Caco-2 (cell line): ENCODE data around the gene GNB1. TPM values are rescaled to one million over a fixed set of nuclear protein-coding genes. Genes with fewer than 3 reads are reported as not detected.

Source experiments
- BruUV-seq: library from RNA; stranded (reverse); fragments of 400-500 nt; replicated peaks from 2 replicates; lab custom pipeline; 2021; lab: Mats Ljungman, UMichigan
- CTCF ChIA-PET: fragments of 300-600 bp; sonication (Branson Sonifier 250); formaldehyde crosslinking; loops from one replicate; lab custom pipeline; 2022; ENCODE audit warnings: antibody characterized with exemption; lab: Charles Lee
- POLR2A ChIA-PET: fragments of 300-600 bp; sonication (Branson Sonifier 250); formaldehyde crosslinking; loops from one replicate; lab custom pipeline; 2022; ENCODE audit warnings: antibody characterized with exemption; lab: Charles Lee
- DNase-seq, 2 experiments: peaks; one replicate each; pipeline versions ENCODE4 v3.0.0 to v3.0.0-alpha.2; 2020 to 2022
- H3K27me3 ChIP-seq: replicated peaks from 2 replicates; pipeline ENCODE4 v1.6.0; 2011; ENCODE audit warnings: low read length; ENCODE audit not compliant: control insufficient read depth, insufficient read depth
- H3K36me3 ChIP-seq: 2 replicates; pipeline ENCODE4 v1.5.1; 2011; ENCODE audit warnings: low read length; ENCODE audit not compliant: control insufficient read depth, insufficient read depth
- H3K4me1 ChIP-seq: fragments of 250-450 bp; sonication (Bioruptor Pico); 2 replicates; pipeline ENCODE4 v1.5.1; 2020; ENCODE audit warnings: mild to moderate bottlenecking
- H3K4me3 ChIP-seq: 2 replicates; pipeline ENCODE4 v1.5.1; 2011; ENCODE audit warnings: low read depth, mild to moderate bottlenecking, control low read depth, low read length
- H3K9me3 ChIP-seq: fragments of 250-450 bp; sonication (Bioruptor Pico); 2 replicates; pipeline ENCODE4 v1.5.1; 2020; ENCODE audit warnings: mild to moderate bottlenecking, moderate library complexity
- H3K27ac Mint-ChIP-seq: one replicate; pipeline ENCODE4 v1.8.0; 2022; ENCODE audit warnings: mixed read lengths; ENCODE audit not compliant: unreplicated experiment
- H3K27me3 Mint-ChIP-seq: one replicate; pipeline ENCODE4 v1.8.0; 2022; ENCODE audit warnings: mixed read lengths; ENCODE audit not compliant: insufficient read depth, unreplicated experiment
- H3K36me3 Mint-ChIP-seq: one replicate; pipeline ENCODE4 v1.8.0; 2022; ENCODE audit warnings: mild to moderate bottlenecking, mixed read lengths; ENCODE audit not compliant: insufficient read depth, unreplicated experiment
- H3K4me1 Mint-ChIP-seq: one replicate; pipeline ENCODE4 v1.8.0; 2022; ENCODE audit warnings: low read depth, mixed read lengths; ENCODE audit not compliant: unreplicated experiment
- H3K4me3 Mint-ChIP-seq: one replicate; pipeline ENCODE4 v1.8.0; 2022; ENCODE audit warnings: mild to moderate bottlenecking, moderate library complexity, mixed read lengths; ENCODE audit not compliant: unreplicated experiment
- H3K9me3 Mint-ChIP-seq: one replicate; pipeline ENCODE4 v1.8.0; 2022; ENCODE audit warnings: mixed read lengths; ENCODE audit not compliant: unreplicated experiment
- intact Hi-C: fragments of 100-400 bp; cut with micrococcal nuclease; formaldehyde crosslinking; loops from one replicate; pipeline ENCODE4 v1.10.0; 2022; ENCODE audit not compliant: unreplicated experiment
- total RNA-seq: library from RNA; stranded (reverse); gene quantifications from 2 replicates; pipeline ENCODE4 v1.2.3, GENCODE V29; 2022
- TF ChIP-seq, protein P1 (sequence below), 2 experiments: fragments of 200-600 bp in 1 of 2; IDR thresholded peaks; 1 replicate in 1 of 2; 2 replicates in 1 of 2; pipeline versions ENCODE4 v1.5.1 to v1.8.0; 2011 to 2022; ENCODE audit warnings: antibody characterized with exemption in 1 of 2, control low read depth in 1 of 2, inconsistent platforms in 1 of 2, low read depth in 1 of 2, low read length in 1 of 2, mild to moderate bottlenecking in 1 of 2, moderate library complexity in 1 of 2; ENCODE audit not compliant: insufficient read depth in 1 of 2, severe bottlenecking in 1 of 2, unreplicated experiment in 1 of 2

GNB1 gene
- total RNA-seq, 1 experiment from 2014 or later: 301 TPM

DNA sequence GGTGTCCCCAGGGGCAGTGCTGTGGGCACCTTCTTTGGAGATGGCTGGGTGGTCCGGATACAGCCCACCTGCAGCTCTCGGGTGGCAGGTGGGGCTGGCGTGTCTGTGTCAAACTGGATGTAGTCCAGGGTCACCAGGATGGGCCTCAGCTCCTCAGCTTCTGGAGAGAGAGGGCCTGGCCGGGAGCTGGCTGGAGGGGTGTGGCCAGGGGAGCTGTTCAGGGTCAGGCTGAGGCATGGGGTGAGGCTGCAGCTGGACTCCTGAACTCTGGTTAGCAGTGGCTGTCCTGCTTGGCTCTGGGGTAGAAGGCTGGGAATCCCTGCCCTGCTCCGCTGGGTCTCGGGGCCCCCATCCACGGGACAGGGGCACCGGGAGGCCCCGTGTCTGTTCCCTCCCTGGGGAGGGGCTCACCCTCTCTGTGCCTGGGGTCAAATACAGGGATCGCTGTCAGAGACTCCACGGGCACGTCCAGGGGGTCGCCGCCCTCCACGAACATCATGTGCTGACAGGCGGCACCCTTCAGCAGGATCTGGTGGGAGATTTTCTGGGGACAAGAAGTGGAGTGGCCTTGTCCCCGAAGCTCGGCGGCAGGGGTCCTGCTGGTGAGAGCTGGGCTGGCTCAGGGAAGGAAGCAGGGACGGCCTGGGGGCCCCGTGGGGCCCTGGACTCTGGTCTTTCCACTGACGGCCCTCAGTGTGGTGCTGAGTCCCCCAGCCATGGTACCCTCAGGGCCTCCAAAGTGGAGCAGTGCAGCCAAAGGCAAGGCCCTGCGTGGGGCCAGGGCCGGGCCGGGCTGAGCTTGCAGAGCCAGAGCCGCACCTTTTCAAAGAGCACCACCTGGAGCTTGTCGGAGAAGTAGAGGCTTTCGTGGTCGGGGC lies 32.3 kb upstream of the GNB1 start:
- no TSS peak for BruUV-seq
- H3K27ac Mint-ChIP-seq: no peak overlapping the region
- Histone ChIP-seq H3K36me3 (no peaks in the 10 kb centered on the region), H3K27me3 (no peaks in the 10 kb centered on the region), H3K9me3 (no peaks in the 10 kb centered on the region), H3K4me1 (peaks cover 14% of the 10 kb centered on the region; the same call in 1 of the 2 replicates), H3K4me3 (no peak overlapping the region)
- no peak overlapping the region for H3K4me3 Mint-ChIP-seq
- peak; percentile 49 to 75 for DNase-seq
- peaks cover 5% of the 10 kb centered on the region for H3K36me3 Mint-ChIP-seq
- intact Hi-C loops: no loop called here
- H3K27me3 Mint-ChIP-seq: no peaks in the 10 kb centered on the region
- no peaks in the 10 kb centered on the region for H3K9me3 Mint-ChIP-seq
- POLR2A ChIA-PET: no interaction called here
- TF ChIP-seq, protein P1, sequence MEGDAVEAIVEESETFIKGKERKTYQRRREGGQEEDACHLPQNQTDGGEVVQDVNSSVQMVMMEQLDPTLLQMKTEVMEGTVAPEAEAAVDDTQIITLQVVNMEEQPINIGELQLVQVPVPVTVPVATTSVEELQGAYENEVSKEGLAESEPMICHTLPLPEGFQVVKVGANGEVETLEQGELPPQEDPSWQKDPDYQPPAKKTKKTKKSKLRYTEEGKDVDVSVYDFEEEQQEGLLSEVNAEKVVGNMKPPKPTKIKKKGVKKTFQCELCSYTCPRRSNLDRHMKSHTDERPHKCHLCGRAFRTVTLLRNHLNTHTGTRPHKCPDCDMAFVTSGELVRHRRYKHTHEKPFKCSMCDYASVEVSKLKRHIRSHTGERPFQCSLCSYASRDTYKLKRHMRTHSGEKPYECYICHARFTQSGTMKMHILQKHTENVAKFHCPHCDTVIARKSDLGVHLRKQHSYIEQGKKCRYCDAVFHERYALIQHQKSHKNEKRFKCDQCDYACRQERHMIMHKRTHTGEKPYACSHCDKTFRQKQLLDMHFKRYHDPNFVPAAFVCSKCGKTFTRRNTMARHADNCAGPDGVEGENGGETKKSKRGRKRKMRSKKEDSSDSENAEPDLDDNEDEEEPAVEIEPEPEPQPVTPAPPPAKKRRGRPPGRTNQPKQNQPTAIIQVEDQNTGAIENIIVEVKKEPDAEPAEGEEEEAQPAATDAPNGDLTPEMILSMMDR (IDR thresholded peaks at IDR 0.05; ENCODE audit: insufficient read depth in 1 of 2, low read depth in 1 of 2, low read length in 1 of 2, severe bottlenecking in 1 of 2, unreplicated experiment in 1 of 2): no peak
- CTCF ChIA-PET: interaction anchor here (1.0 kb wide), 2 partner anchors 14 to 123 kb away, joined by 4 read pairs; no protein-coding TSS in a partner anchor
- no peaks in the 10 kb centered on the region for H3K4me1 Mint-ChIP-seq

DNA sequence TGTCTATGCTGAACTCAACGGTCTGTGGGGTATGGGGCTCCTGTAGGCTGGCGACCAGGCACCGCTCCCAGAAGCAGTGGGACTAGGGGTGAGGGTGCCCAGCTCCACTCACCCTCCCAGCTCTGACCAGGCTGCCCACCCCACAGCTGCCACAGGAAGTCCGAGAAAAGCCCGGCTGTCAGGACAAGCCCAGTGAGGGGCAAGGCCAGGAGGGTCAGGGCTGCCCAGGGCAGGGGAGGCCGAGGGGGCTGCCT lies 31.7 kb upstream of the GNB1 start:
- no peak overlapping the region for H3K4me3 ChIP-seq
- H3K27me3 Mint-ChIP-seq: no peaks in the 10 kb centered on the region
- H3K27me3 ChIP-seq: no peaks in the 10 kb centered on the region
- POLR2A ChIA-PET: no interaction called here
- CTCF ChIA-PET: interaction anchor here (1.0 kb wide), 2 partner anchors 14 to 123 kb away, joined by 4 read pairs; no protein-coding TSS in a partner anchor
- no peak overlapping the region for H3K4me3 Mint-ChIP-seq
- H3K4me1 Mint-ChIP-seq: no peaks in the 10 kb centered on the region
- peaks cover 5% of the 10 kb centered on the region for H3K36me3 Mint-ChIP-seq
- H3K9me3 Mint-ChIP-seq: no peaks in the 10 kb centered on the region
- no peak for DNase-seq
- intact Hi-C loops: no loop called here
- TF ChIP-seq, protein P1 (IDR thresholded peaks at IDR 0.05; ENCODE audit: insufficient read depth in 1 of 2, low read depth in 1 of 2, low read length in 1 of 2, severe bottlenecking in 1 of 2, unreplicated experiment in 1 of 2): no peak
- H3K36me3 ChIP-seq: no peaks in the 10 kb centered on the region
- no TSS peak for BruUV-seq
- H3K9me3 ChIP-seq: no peaks in the 10 kb centered on the region
- H3K4me1 ChIP-seq: peaks cover 20% of the 10 kb centered on the region; the same call in 1 of the 2 replicates
- no peak overlapping the region for H3K27ac Mint-ChIP-seq

DNA sequence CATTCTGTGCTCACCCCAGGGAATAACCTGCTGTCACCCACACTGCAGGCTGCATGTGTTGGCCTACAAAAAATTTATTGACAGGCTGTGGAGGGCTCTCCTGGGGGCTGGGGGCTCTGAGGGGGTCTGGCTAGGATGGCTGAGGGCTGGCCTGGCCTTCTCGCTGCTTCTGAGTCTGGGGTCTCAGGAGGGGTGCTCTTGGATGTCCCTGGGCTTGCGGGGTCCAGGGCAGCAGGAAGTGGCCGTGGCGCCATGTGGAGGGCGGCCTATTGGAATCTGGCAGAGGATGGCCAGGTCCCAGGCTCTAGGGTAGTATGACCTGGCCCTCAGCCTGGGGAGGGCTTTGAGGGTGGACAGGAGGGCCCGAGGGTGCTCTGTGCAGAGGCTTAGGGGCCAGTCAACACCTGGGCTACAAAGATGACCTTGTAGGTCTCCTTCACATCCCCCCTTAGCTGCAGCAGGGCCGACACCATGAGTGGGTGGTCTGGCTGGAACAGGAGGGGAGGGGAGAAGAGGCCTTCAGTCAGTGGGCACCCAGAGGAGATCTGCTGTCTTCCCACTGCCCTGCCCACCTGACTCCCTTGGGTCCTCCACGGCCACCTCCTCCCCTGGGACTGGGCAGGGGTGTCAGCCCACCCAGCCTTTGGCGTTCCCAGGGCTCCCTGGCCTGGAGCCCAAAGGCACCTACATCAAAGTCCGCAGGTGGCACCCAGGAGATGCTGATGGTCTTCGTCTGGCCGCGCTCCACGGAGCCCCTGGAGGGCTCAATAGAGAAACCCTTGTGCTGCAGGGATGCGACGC lies 31.2 kb upstream of the GNB1 start:
- Histone ChIP-seq H3K9me3 (no peaks in the 10 kb centered on the region), H3K4me1 (peaks cover 20% of the 10 kb centered on the region; the same call in 1 of the 2 replicates), H3K4me3 (no peak overlapping the region), H3K27me3 (no peaks in the 10 kb centered on the region), H3K36me3 (no peaks in the 10 kb centered on the region)
- Mint-ChIP-seq H3K4me3 (no peak overlapping the region), H3K9me3 (no peaks in the 10 kb centered on the region), H3K27ac (no peak overlapping the region), H3K4me1 (no peaks in the 10 kb centered on the region), H3K36me3 (peaks cover 5% of the 10 kb centered on the region), H3K27me3 (no peaks in the 10 kb centered on the region)
- intact Hi-C loops: no loop called here
- POLR2A ChIA-PET: interaction anchor here (0.6 kb wide), 1 partner anchor 13 kb away, joined by 5 read pairs; no protein-coding TSS in a partner anchor
- BruUV-seq: no TSS peak
- DNase-seq: no peak
- CTCF ChIA-PET: interaction anchor here (1.0 kb wide), 1 partner anchor 13 kb away, joined by 4 read pairs; no protein-coding TSS in a partner anchor
- TF ChIP-seq, protein P1 (IDR thresholded peaks at IDR 0.05; ENCODE audit: insufficient read depth in 1 of 2, low read depth in 1 of 2, low read length in 1 of 2, severe bottlenecking in 1 of 2, unreplicated experiment in 1 of 2): no peak
